ENCODE data around the gene RPRM. TPM values are rescaled to one million over a fixed set of nuclear protein-coding genes. Genes with fewer than 3 reads are reported as not detected.
A peak's percentile ranks its signal among the peaks of the same experiment; 100 is the strongest.
"Not testable (repeated sequence)": the region's sequence is repeated elsewhere in the genome, so short reads cannot be mapped to it uniquely, and the experiment has no call there.

RPRM gene
- total RNA-seq: 4.5 and 4.9 TPM in 2 replicates
- long read RNA-seq, partial matches to known transcripts: 0 of 1 reads
- long read RNA-seq, other reads (novel, unspliced or antisense): 0 of 1 reads

- peak; percentile 97 for TF ChIP-seq CTCF (conservative IDR thresholded peaks at IDR 0.05)
- Mint-ChIP-seq H3K9me3 (no peaks in the 10 kb centered on the region), H3K27ac (ENCODE audit: unreplicated experiment) (peak within 1 kb of the TSS; percentile 95), H3K36me3 (ENCODE audit: low read depth) (no peaks in the 10 kb centered on the region), H3K4me1 (peaks cover 43% of the 10 kb centered on the region), H3K27me3 (ENCODE audit: low read depth) (peaks cover 59% of the 10 kb centered on the region), H3K4me3 (peak within 1 kb of the TSS; percentile 92)
- DNase-seq (ENCODE audit: low read depth, low spot score): peak; percentile 80
Measured at GRCh38 chr2:153478289-153479261, at the start of gene RPRM. Gene RPRM, minus strand, starts transcription at chr2:153478762. Its CDS starts 197 bp downstream, at chr2:153478565.

GRCh38 chr2:153519257-153519875 lies 40.8 kb upstream of the RPRM start:
- peak; percentile 72 for DNase-seq (ENCODE audit: low read depth, low spot score)
- H3K27ac Mint-ChIP-seq (ENCODE audit: unreplicated experiment): no peak overlapping the region
- no peak overlapping the region for H3K4me3 Mint-ChIP-seq
- peaks cover 6% of the 10 kb centered on the region for H3K36me3 Mint-ChIP-seq (ENCODE audit: low read depth)
- H3K4me1 Mint-ChIP-seq: no peaks in the 10 kb centered on the region
- peak; percentile 97 for TF ChIP-seq CTCF (conservative IDR thresholded peaks at IDR 0.05)
- peaks cover 7% of the 10 kb centered on the region for H3K9me3 Mint-ChIP-seq
- no peaks in the 10 kb centered on the region for H3K27me3 Mint-ChIP-seq (ENCODE audit: low read depth)

GRCh38 chr2:153512331-153512730 lies 33.8 kb upstream of the RPRM start:
- H3K27ac Mint-ChIP-seq (ENCODE audit: unreplicated experiment): no peak overlapping the region
- H3K4me1 Mint-ChIP-seq: no peaks in the 10 kb centered on the region
- no peaks in the 10 kb centered on the region for H3K27me3 Mint-ChIP-seq (ENCODE audit: low read depth)
- TF ChIP-seq CTCF (conservative IDR thresholded peaks at IDR 0.05): no peak
- H3K36me3 Mint-ChIP-seq (ENCODE audit: low read depth): peaks cover 6% of the 10 kb centered on the region
- H3K9me3 Mint-ChIP-seq: peaks cover 13% of the 10 kb centered on the region
- no peak for DNase-seq (ENCODE audit: low read depth, low spot score)
- no peak overlapping the region for H3K4me3 Mint-ChIP-seq

- Mint-ChIP-seq H3K27me3 (ENCODE audit: low read depth) (no peaks in the 10 kb centered on the region), H3K4me1 (no peaks in the 10 kb centered on the region), H3K9me3 (peaks cover 18% of the 10 kb centered on the region), H3K27ac (ENCODE audit: unreplicated experiment) (no peak overlapping the region), H3K4me3 (no peak overlapping the region), H3K36me3 (ENCODE audit: low read depth) (peaks cover 11% of the 10 kb centered on the region)
- TF ChIP-seq CTCF (conservative IDR thresholded peaks at IDR 0.05): no peak
- no peak for DNase-seq (ENCODE audit: low read depth, low spot score)
Measured at GRCh38 chr2:153510996-153511395, 32.4 kb upstream of the RPRM start.

- H3K36me3 Mint-ChIP-seq (ENCODE audit: low read depth): peaks cover 17% of the 10 kb centered on the region
- no peak overlapping the region for H3K4me3 Mint-ChIP-seq
- H3K4me1 Mint-ChIP-seq: no peaks in the 10 kb centered on the region
- H3K27ac Mint-ChIP-seq (ENCODE audit: unreplicated experiment): no peak overlapping the region
- H3K27me3 Mint-ChIP-seq (ENCODE audit: low read depth): no peaks in the 10 kb centered on the region
- DNase-seq (ENCODE audit: low read depth, low spot score): no peak
- TF ChIP-seq CTCF (conservative IDR thresholded peaks at IDR 0.05): no peak
- peaks cover 20% of the 10 kb centered on the region for H3K9me3 Mint-ChIP-seq
Measured at GRCh38 chr2:153509133-153509532, 30.6 kb upstream of the RPRM start.

- not testable (repeated sequence) for H3K27me3 Mint-ChIP-seq (ENCODE audit: low read depth); H3K4me3 Mint-ChIP-seq; DNase-seq (ENCODE audit: low read depth, low spot score); H3K27ac Mint-ChIP-seq (ENCODE audit: unreplicated experiment); H3K4me1 Mint-ChIP-seq
- peaks cover 20% of the 10 kb centered on the region for H3K9me3 Mint-ChIP-seq
- peaks cover 17% of the 10 kb centered on the region for H3K36me3 Mint-ChIP-seq (ENCODE audit: low read depth)
Measured at GRCh38 chr2:153506499-153506898, 27.9 kb upstream of the RPRM start.
